Measurements from ENCODE around the gene HCFC1R1. TPM values are rescaled to one million over a fixed set of nuclear protein-coding genes. Genes with fewer than 3 reads are reported as not detected.

HCFC1R1 gene
- total RNA-seq, 1 donor from 2014 or later = 47.0 TPM

GRCh38 chr16:2999929-3000328, 23.8 kb downstream of the HCFC1R1 start:
- no peak for FAIRE-seq
- Mint-ChIP-seq H3K9me3 (ENCODE audit: unreplicated experiment) (no peaks in the 10 kb centered on the region), H3K36me3 (ENCODE audit: low read depth, unreplicated experiment) (no peaks in the 10 kb centered on the region)

GRCh38 chr16:2996298-2996697, 27.4 kb downstream of the HCFC1R1 start:
- TF ChIP-seq CTCF (IDR thresholded peaks at IDR 0.05; ENCODE audit: insufficient read depth, low read depth, low read length) (no peak), EZH2 (IDR thresholded peaks at IDR 0.05; ENCODE audit: insufficient read depth, low read length) (no peak)
- Mint-ChIP-seq H3K9me3 (ENCODE audit: unreplicated experiment) (no peaks in the 10 kb centered on the region), H3K27ac (ENCODE audit: unreplicated experiment) (no peak overlapping the region)

More at GRCh38 chr16:2999929-3000328, 23.8 kb downstream of the HCFC1R1 start:
- no peak overlapping the region for H3K4me2 ChIP-seq (ENCODE audit: low read length)
- no peaks in the 10 kb centered on the region for H3K36me3 ChIP-seq (ENCODE audit: insufficient read depth, low read length)
- H3K9me3 ChIP-seq (ENCODE audit: insufficient read depth, low read depth, low read length) = no peaks in the 10 kb centered on the region
- H3K27me3 Mint-ChIP-seq (ENCODE audit: low read depth, unreplicated experiment) = peaks cover 12% of the 10 kb centered on the region
- H3K4me1 ChIP-seq (ENCODE audit: insufficient read depth, low read length) = no peaks in the 10 kb centered on the region
- no peak overlapping the region for H3K9ac ChIP-seq (ENCODE audit: low read length)
- DNase-seq (ENCODE audit: low read depth) = no peak
- no peak overlapping the region for H3K4me3 ChIP-seq (ENCODE audit: insufficient read depth, low read depth, low read length)
- no peak overlapping the region for H2AFZ ChIP-seq (ENCODE audit: low read depth, low read length)
- H4K20me1 ChIP-seq (ENCODE audit: insufficient read depth, low read length) = no peaks in the 10 kb centered on the region
- TF ChIP-seq CTCF (IDR thresholded peaks at IDR 0.05; ENCODE audit: insufficient read depth, low read depth, low read length) (no peak), EZH2 (IDR thresholded peaks at IDR 0.05; ENCODE audit: insufficient read depth, low read length) (no peak)
- no peaks in the 10 kb centered on the region for H3K4me1 Mint-ChIP-seq (ENCODE audit: low read depth, unreplicated experiment)
- H3K27me3 ChIP-seq (ENCODE audit: insufficient read depth, low read length) = peaks cover 12% of the 10 kb centered on the region
- no peaks in the 10 kb centered on the region for H3K79me2 ChIP-seq (ENCODE audit: insufficient read depth, low read length)
- H3K4me3 Mint-ChIP-seq (ENCODE audit: unreplicated experiment) = no peak overlapping the region
- no peak overlapping the region for H3K27ac Mint-ChIP-seq (ENCODE audit: unreplicated experiment)
- no peak overlapping the region for H3K27ac ChIP-seq (ENCODE audit: low read depth, low read length)

DNA sequence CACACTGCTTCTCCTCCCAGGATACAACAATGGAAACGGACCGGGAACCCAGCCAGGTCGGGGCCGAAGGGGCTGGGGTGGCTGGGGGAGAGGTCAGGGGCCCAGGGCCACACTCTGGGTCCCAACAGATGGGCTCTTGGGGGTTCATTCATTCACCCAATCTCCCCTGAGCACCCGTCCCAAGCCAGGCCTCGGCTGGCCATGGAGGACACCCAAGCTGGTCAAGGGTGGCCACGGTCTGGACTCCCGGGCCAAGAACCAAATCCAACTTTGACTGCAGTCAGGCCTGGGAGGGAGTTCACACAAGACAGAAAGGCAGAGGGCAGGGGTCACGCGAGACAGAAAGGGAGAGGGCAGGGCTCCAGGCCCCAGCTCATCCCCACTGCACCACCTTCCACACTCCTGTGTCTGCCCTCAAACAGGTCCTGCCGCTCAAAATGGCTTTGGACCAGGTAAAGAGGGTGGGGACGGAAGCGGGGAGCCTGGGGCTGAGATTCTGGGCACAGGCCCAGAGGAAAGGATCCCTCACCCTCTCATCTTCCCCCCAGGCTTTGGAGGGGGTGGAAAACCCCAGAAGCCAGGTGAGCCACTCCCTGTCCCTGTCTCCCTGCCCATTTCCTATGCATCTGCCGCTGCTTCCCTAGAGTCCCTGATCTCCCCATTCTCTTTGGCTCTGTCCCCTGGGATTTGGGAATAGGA, 31.2 kb downstream of the HCFC1R1 start:
- peaks cover 6% of the 10 kb centered on the region for H3K27me3 ChIP-seq (ENCODE audit: insufficient read depth, low read length)
- H4K20me1 ChIP-seq (ENCODE audit: insufficient read depth, low read length) = no peaks in the 10 kb centered on the region
- H3K79me2 ChIP-seq (ENCODE audit: insufficient read depth, low read length) = no peaks in the 10 kb centered on the region
- Mint-ChIP-seq H3K4me3 (ENCODE audit: unreplicated experiment) (no peak overlapping the region), H3K36me3 (ENCODE audit: low read depth, unreplicated experiment) (no peaks in the 10 kb centered on the region), H3K27me3 (ENCODE audit: low read depth, unreplicated experiment) (peaks cover 16% of the 10 kb centered on the region), H3K9me3 (ENCODE audit: unreplicated experiment) (no peaks in the 10 kb centered on the region), H3K27ac (ENCODE audit: unreplicated experiment) (no peak overlapping the region), H3K4me1 (ENCODE audit: low read depth, unreplicated experiment) (peaks cover 1% of the 10 kb centered on the region)
- H2AFZ ChIP-seq (ENCODE audit: low read depth, low read length) = no peak overlapping the region
- TF ChIP-seq EZH2 (IDR thresholded peaks at IDR 0.05; ENCODE audit: insufficient read depth, low read length) = no peak
- TF ChIP-seq CTCF (IDR thresholded peaks at IDR 0.05; ENCODE audit: insufficient read depth, low read depth, low read length) = no peak
- DNase-seq (ENCODE audit: low read depth) (no peak), FAIRE-seq (no peak)
- H3K9ac ChIP-seq (ENCODE audit: low read length) = no peak overlapping the region
- no peak overlapping the region for H3K4me2 ChIP-seq (ENCODE audit: low read length)
- H3K4me1 ChIP-seq (ENCODE audit: insufficient read depth, low read length) = no peaks in the 10 kb centered on the region
- no peak overlapping the region for H3K4me3 ChIP-seq (ENCODE audit: insufficient read depth, low read depth, low read length)
- no peaks in the 10 kb centered on the region for H3K36me3 ChIP-seq (ENCODE audit: insufficient read depth, low read length)
- no peaks in the 10 kb centered on the region for H3K9me3 ChIP-seq (ENCODE audit: insufficient read depth, low read depth, low read length)
- no peak overlapping the region for H3K27ac ChIP-seq (ENCODE audit: low read depth, low read length)

More at GRCh38 chr16:2996298-2996697, 27.4 kb downstream of the HCFC1R1 start:
- Histone ChIP-seq H4K20me1 (ENCODE audit: insufficient read depth, low read length) (no peaks in the 10 kb centered on the region), H3K4me2 (ENCODE audit: low read length) (no peak overlapping the region), H3K27ac (ENCODE audit: low read depth, low read length) (no peak overlapping the region), H2AFZ (ENCODE audit: low read depth, low read length) (no peak overlapping the region), H3K9me3 (ENCODE audit: insufficient read depth, low read depth, low read length) (no peaks in the 10 kb centered on the region), H3K4me3 (ENCODE audit: insufficient read depth, low read depth, low read length) (no peak overlapping the region), H3K27me3 (ENCODE audit: insufficient read depth, low read length) (peaks cover 10% of the 10 kb centered on the region), H3K36me3 (ENCODE audit: insufficient read depth, low read length) (no peaks in the 10 kb centered on the region), H3K4me1 (ENCODE audit: insufficient read depth, low read length) (no peaks in the 10 kb centered on the region), H3K79me2 (ENCODE audit: insufficient read depth, low read length) (no peaks in the 10 kb centered on the region), H3K9ac (ENCODE audit: low read length) (no peak overlapping the region)
- FAIRE-seq = no peak
- Mint-ChIP-seq H3K27me3 (ENCODE audit: low read depth, unreplicated experiment) (peaks cover 19% of the 10 kb centered on the region), H3K4me3 (ENCODE audit: unreplicated experiment) (no peak overlapping the region), H3K36me3 (ENCODE audit: low read depth, unreplicated experiment) (no peaks in the 10 kb centered on the region), H3K4me1 (ENCODE audit: low read depth, unreplicated experiment) (peaks cover 1% of the 10 kb centered on the region)
- DNase-seq (ENCODE audit: low read depth) = no peak
